Frontal cortex (tissue), 4 donors: ENCODE data around the gene FCMR. TPM values are rescaled to one million over a fixed set of nuclear protein-coding genes. Genes with fewer than 3 reads are reported as not detected.

Source experiments
- DNase-seq, 2 donors: peaks; one replicate each; pipeline ENCODE4 v3.0.0; 2012; ENCODE audit warnings: low spot score in 2 of 2
- FAIRE-seq: peaks from 2 replicates; lab custom pipeline; 2012; peaks lifted over from hg19 to GRCh38; lab: Jason Lieb, UNC
- total RNA-seq: library from RNA; depleted of rRNA; stranded (reverse); fragments of >200 nt; gene quantifications from one replicate; pipeline ENCODE4 v1.2.3, GENCODE V29; 2014
- donor health status: control.
- donor health status: control.
- donor health status: control.

FCMR gene, protein sequence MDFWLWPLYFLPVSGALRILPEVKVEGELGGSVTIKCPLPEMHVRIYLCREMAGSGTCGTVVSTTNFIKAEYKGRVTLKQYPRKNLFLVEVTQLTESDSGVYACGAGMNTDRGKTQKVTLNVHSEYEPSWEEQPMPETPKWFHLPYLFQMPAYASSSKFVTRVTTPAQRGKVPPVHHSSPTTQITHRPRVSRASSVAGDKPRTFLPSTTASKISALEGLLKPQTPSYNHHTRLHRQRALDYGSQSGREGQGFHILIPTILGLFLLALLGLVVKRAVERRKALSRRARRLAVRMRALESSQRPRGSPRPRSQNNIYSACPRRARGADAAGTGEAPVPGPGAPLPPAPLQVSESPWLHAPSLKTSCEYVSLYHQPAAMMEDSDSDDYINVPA
- total RNA-seq: under 0.01 TPM

DNA sequence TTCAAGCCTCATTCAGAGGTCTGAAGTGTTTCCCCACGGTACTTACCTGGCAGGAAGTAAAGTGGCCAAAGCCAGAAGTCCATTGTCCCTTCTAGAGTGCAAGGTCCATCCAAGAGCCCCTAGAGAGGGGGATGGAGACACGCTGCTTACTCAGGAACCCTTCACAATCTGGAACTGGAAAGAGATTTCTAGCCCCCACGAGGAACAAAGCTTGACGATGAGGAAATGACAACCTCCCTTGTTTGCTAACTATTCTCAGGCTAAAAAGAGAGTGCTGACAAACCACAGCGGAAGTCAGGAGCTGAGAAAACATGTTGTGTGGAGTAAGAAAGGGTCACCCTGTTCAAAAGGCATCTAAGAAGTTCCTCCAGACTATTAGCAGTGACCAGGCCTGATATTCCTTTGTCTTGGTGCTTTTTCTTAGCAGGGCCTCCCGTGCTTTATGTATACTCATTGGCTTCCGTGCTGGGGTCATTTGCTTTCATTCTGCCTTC is at the start of gene FCMR:
FCMR (minus strand) TSS at position 170 of the 494 bp plus-strand sequence; CDS start at position 83, 87 bp downstream.
- FAIRE-seq (no peak), DNase-seq (no peak)

DNA sequence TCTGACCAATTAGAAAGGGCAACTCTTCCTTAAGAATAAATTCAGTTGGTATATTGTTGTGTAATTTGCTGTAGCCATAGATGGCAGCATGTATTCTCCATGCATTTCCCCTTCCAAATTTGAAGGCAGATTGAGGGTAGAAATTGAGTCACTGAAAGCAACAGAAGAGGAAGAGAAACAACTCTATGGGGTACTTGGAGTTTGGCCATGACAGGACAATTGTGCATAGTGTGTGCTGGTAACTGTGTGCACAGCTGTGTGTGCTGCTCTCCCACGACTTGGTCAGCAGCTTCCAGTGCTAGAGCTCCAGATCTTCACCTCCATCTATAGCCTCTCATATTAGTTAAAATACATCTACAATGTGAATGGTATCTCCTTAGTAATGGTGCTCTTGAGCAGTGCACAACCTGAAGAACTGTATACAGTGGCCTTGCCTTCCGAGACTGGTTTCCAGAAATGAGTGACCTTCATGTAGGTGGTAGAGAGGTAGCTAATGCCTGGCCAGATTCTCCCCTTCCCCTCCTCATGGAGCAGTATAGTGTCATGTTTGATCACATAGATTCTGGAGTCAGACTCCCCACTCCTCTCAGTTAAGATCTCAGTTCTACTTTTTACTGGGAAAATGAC is 49.4 kb upstream of the FCMR start:
- FAIRE-seq (no peak), DNase-seq (no peak)

DNA sequence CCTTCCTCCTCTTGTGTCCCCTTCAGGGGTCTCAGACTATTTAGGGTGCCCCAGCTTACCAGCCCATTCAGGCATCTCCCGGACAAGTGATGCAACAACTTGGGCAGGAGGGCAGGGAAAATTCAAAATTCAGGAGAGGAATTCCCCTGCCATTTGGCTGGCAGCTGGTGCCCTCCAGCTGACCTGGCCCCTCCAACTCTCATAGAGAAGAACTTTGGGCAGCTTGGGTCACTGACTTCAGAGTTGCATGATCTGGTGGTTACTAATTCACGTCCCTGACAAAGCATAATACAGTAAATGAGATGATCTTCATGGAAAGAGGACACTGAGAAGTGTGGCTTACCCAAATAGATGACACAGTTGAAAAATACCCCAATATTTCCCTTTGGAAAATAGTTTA is 48.7 kb upstream of the FCMR start, which contains the start of gene FCAMR:
FCAMR (minus strand) TSS at position 15 of the 400 bp plus-strand sequence. CDS start 335 bp downstream, outside the sequence.
- DNase-seq (no peak), FAIRE-seq (no peak)

DNA sequence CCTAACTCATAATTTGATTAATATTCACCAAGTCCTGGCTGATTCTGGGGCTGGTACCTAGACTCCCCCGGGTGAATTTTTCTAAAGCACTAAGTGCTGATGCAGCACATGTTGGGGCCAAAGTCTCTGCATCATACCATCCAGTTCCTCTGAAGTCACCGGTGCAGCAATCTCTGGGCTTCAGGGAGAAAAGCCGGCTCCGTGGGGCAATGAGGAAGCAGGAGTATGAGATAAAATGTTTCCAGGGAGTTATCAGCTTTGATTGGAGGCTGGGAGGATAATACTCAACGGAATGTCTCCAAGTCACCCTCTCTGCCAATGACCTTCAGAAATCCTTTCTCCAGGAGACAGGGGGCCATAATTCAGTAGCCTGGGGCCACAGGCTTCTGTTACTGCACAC is 47.3 kb upstream of the FCMR start:
- DNase-seq: no peak
- FAIRE-seq: no peak

DNA sequence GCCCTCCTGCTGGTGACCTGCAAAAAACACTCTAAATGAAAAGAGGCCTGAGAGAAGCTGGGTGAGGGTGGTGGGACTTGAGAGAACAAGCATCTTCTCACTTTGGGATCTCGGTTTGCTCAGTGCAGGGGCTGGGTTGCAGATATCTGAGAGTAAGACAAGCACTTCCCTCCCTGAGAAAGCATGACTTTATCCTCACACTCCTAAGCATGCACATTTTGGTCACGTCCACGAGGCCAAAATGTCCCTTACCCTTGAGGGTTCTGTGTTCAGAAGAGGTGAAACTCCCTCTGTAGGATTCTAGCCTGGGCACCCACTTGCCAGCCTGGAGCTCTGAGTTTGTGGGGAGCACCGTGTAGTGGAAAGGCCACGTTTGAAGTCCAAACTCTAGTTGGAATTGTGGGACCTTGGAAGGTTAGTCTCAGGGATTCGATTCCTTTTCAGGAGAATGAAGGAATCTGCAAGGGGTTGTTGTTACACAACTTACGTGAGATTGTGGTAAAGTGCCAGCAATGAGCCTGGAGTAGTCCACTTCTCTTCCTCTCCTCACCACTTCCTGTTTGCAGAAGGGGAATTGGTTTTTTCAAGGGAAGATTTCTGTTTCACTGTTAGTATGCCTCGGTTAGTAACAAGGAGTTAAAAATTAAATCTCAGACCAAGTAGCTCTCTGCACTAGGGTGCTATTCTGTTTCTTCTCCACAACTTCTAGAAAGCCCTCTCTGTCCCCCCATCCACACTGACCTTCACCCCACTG is 45.5 kb upstream of the FCMR start:
- FAIRE-seq (no peak), DNase-seq (no peak)

DNA sequence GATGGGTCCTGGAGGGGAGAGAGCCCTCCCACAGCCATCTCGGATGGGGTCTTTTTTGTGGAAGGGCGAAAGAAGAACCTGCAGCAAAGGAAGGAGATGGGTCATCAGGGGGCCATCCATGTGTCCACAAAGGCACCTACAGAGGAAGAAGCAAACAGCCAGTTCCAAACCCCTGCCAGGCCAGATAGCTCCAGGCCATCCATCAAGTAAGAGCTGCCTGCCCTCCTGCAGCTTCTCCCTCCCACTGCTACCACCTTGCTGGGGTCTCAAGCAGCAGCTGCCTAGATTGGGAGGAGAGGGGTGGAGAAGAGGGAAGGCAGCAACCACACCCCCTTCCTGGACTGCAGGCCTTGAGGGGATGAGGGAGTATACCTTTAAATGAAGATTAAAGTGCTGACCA is 44.0 kb upstream of the FCMR start:
- FAIRE-seq: no peak

DNA sequence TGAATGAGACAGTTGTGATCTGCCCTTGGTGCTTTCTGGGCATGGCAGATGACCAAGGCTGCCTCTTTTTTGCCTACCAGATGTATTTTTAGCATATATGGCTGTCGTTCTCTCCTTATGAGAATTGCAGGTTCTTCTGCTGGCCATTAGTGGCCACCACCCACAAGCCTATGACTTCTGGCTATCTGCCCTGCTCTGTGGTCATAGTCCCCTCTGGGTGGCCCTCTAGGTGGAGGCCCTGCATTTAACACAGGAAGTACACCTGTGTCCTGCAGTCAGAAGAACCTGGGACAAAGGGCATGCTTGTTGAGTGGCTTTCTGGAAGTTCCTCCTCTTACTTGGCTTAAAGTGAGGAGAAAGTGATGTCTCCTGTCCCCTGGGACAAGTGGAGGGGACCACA is 42.0 kb upstream of the FCMR start:
- no peak for DNase-seq
- no peak for FAIRE-seq

More for the DNA sequence above, 44.0 kb upstream of the FCMR start:
- no peak for DNase-seq

DNA sequence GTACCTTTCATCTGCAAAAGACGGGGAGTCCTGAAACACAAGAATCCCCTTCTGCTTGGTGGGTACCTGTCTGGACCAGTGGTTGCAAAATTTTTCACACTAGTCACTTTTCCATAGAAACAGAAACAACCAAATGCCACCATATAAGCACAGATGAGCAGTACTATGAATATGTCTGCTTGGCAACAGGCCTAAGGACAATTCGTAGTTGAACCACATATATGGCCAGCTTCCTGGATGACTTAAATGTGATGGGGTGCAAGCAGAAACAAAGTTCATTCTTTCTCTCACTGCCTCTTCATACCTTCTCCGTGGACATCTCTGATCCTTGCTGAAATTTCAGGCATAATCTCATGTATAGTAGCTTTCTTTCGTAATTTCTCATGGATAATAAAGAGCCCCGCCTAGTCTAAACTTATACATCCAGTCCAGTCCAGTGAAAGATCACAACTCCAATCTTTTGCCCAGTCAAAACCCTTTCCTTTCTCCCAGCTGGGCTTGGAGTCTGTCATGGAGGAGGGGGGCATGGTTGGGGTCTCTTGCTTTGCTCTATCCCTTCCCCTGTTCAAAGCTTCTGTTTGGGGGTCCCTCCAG is 41.5 kb upstream of the FCMR start:
- DNase-seq (no peak), FAIRE-seq (no peak)

DNA sequence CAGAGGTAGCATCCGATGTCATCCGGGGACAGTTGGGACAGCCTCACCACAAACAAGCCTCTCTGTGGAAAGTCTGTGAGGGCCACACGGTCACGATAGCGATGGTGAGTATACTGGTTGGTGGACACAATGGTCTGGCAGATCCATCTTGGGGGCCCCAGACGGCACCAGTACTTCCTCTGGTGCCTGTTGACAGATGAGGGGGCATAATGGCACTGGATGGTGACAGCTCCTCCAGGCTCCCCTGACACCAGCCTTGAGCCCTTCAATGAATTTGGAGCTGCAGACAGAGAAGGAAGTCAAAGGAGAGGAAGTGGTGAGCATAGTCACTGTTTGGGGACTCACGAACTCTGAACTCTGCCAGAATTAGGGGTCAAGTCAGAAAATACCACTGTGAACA is 40.5 kb upstream of the FCMR start:
- DNase-seq (no peak), FAIRE-seq (no peak)

DNA sequence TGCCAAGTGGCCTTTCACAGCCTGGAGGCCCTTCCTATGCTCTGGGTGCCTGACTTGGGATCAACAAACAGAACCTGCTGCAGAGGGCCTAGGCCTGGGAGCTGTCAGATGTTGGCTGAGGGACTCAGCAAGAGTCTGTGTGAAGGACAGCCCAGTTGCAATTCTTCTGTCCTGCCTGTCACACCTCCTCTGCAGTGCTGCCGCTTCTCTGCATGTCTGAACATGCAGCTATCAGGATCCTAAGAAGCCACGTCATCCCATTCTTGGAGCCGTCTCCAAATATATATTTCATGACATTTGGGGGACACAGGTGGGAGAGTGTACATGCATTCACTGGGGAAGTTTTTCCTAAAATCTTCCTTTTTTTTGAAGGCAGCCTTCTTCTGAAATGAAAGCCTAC is 39.9 kb upstream of the FCMR start:
- FAIRE-seq (no peak), DNase-seq (no peak)

DNA sequence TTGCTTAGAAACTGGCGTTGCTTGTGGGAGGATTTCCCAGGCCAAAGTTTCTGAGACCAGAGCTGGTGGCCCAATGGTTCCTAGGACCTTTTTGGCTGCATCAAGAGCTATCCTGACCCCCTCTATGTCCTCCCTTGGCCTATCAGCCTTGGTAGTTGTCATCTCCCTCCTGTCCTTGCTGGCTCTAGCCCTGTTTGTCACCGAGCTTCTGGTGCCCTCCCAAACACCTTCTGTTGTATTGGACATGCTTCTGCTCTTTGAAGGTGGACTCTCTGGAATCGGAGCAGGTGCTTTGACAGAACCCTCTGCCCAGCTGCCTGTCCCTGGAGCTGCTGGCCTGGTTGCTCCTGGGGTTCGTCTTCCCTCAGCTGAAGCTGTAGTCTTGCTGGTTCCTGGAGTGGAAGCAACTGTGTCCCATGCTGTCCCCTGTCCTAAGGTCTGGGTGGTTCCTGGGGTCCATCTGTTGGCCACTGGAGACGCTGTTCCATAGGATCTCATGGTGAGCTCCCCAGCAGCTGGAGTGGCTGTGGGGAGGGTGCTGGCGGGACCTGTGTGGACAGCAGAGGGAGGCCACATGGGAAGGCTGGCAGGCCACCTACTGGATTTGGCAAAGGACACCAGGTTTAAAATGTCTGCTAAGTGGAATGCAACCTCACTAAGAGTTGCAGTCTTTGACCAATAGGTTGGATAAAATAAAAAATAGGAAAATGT is 39.1 kb upstream of the FCMR start:
- DNase-seq (no peak), FAIRE-seq (no peak)

DNA sequence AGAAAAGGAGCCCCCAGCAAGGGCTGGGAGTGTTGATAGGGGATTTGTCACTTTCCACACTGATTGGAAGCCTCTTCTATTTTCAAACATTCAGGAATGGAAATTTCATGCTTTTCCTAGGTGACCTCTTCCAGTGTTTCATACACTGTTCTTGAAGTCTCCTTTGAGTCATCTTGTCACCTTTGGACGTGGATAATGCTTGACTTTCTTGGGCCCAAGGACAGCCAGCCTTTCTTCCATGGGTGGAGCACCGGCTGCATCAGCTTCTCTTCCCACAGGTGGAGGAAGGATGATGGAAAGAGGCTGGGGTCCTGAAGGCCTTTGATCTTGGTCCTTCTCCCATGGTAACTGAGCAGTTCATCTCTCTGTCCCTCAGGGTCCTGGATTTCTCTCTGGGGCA is 36.4 kb upstream of the FCMR start:
- no peak for DNase-seq
- FAIRE-seq: no peak

DNA sequence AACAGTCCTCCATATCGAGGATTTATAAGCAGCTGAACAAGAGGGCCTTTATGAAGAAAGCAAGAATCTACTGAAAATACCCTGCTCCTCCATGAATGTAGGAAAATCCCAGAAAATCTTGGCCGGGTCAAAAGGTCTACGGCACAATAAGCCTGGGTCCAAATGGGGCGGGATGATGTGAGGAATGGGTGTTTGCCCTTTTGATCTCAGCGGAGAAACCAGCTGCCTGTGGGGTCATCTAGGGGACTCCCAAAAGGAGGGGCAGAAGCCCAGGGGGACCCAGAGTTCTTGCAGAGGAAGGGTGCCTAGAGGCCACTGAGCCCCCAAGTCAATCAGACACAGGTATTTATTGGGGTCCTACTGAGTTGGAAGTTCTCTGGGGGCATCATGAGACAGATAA is 35.9 kb upstream of the FCMR start:
- DNase-seq: no peak
- FAIRE-seq: no peak

DNA sequence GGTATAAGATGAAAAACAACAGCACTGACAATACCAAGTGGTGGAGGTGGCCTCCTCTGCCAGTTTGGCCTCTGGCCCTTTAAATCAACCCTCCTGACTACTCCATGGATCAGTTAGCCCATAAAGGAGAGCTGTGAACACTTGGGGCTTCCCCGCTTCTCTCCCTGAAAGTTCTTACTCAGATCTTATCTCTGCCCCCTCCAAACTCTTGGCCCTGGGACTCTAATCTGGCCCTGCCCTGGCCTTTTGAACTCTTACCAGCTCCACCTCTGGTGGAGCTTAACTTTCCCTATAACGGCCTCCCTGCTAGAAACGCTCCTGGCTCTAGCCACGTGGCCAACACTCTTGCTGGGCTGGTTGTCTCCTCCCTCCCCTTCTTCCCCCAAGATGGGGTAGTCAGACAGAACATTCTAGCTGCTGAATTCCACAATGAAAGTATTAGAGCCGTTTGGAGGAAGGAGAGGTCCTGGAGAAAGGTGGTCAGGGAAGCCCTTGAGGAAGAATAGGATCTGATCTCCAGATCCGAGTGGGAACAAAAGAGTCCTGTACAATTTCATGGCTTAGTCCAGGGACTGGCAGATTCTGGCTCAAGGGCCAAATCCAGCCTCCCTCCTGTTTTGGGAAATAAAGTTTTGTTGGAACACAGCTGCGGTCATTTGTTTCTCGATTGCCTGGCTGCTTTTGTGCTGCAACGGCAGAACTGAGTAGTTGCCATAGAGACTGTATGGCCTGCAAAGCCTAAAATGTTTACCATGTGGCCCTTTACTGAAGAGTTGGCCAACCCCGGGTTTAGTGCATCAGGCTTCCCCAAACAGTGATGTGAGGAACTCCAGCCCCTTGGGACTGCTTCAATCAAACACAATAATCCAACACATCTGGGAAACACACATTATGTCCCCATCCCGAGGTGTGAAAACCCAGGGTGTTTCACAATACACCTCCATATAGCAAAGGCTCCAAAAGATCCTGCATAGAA is 34.0 kb upstream of the FCMR start:
- no peak for DNase-seq
- FAIRE-seq: no peak

DNA sequence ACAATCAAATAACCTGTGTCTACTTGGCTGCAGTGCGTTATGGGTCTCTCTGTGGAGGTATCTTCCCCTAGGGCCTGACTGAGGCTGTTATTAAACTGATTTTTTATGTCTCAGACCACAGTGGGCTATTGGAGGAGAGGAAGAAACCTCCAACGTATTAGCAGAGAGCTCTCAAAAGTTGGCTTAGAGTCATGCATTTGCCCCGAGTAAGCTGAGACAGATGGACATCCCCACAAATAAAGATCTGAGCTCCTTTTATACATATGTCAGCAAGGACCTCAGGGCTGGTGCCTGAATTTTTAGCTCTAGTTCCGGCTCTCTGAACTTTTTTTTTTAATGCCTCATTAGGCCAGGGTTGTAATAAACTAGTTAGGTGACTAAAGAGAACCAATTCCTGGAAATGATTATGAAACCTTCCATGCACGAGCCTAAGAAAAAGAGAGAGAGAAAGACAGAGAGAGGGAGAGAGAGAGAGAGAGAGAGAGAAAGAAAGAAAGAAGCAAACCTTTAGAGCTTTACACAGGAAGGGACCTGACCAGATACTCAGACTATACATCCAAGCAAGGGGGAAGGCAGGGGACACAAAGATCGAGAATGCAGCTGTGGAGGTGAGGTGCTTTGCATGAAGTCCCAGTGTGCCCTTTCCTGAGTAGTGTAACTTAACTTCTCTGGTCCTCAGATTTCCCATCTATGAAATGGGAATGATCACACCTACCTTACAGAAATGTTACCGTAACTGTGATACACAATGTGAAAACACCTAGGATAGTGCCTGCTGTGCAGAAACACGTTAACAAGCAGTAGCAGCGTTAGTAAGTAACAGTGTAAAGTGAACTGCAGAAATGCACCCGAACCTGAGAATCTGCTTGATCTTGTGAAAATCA is 33.0 kb upstream of the FCMR start:
- FAIRE-seq (no peak), DNase-seq (no peak)

DNA sequence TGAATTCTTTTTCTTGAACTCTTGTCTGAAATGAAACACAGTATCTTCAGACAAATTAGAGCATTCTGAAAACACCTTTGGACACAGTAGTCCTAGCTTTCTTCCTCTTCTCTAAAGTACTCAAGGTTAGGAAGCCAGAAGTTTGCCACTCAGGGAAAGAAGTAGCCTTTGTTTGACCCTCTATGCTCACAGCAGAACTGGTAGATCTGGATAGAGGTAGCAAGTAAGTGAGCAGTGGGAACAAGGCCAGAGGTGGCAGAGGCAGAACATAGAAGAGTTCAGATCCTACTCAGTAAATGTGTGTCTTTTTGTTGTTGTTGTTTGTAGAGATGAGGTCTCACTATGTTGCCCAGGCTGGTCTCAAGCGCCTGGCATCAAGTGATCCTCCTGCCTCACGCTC is 31.9 kb upstream of the FCMR start:
- no peak for FAIRE-seq
- no peak for DNase-seq

DNA sequence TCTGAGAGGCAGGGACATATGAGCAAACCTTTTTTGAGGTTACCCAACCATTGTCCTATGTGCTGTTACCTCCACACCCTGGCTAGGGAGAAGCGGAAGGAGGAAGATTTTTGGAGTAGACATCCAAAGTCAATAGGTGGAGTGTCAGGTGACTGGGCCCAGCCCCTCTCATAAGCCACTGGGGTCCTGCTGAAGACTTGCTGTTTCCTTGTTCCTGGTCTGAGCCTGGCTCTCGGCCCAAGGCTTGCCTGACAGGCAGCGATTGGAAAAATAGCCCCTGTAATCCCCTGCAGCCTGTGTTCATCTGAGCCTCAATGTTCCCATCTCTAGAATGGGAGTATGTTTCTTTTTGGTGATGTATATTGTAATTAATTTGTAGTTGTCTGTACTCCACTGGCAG is 31.4 kb upstream of the FCMR start:
- no peak for FAIRE-seq
- DNase-seq: no peak

DNA sequence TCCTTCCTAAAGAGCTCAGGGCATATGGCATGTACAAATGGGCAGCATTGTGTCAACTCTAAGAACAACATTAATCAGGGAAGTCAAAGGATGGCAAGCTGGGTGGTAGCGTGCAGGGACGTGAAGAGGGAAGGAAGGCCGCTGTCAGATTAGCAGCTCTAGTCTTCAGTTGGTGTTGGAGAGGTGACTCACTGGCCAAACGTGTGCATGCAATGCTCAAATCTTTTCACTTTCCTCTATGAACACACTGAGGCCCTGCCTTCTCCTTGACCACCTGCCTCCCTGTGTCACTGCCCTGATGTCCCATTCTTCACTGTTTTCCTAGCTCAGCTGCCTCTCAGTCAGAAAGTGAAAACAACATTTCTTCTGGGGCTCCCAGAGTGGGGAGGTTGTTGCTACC is 30.4 kb upstream of the FCMR start:
- DNase-seq (no peak), FAIRE-seq (no peak)
